Measurements from ENCODE around the gene GPRC5A. TPM values are rescaled to one million over a fixed set of nuclear protein-coding genes. Genes with fewer than 3 reads are reported as not detected.

GPRC5A gene
- total and polyA plus RNA-seq, 2 of the 13 experiments (the other 11 are each of a cell fraction or from before 2014, with no cell fraction given), result 0.27 to 3.0 TPM

GRCh38 chr12:12930633-12931219 is 39.4 kb downstream of the GPRC5A start (continued):
- TF ChIP-seq ZNF691 (CRISPR knock-in tag; IDR thresholded peaks at IDR 0.05; ENCODE audit: borderline replicate concordance, low read depth), result no peak

GRCh38 chr12:12933742-12934141 is 42.4 kb downstream of the GPRC5A start:
- WGBS (ENCODE audit: low lambda C conversion rate), result 90% methylated on average over 4 of the region's 4 CpGs
- Histone ChIP-seq H3K4me1 (ENCODE audit: insufficient read depth, low read length) (no peaks in the 10 kb centered on the region), H3K9ac (ENCODE audit: insufficient read depth, low read depth, low read length) (no peak overlapping the region), H3K27ac (ENCODE audit: extremely low read length, insufficient read depth, low read length) (no peak overlapping the region), H3K27me3 (ENCODE audit: control insufficient read depth in 1 of 2, insufficient read depth in 2 of 2, low read length in 2 of 2) (no peaks in the 10 kb centered on the region; a peak in 1 of 5 replicates), H2AFZ (ENCODE audit: low read length) (no peak overlapping the region), H3K4me3 (replicated peaks in 1 of 3; ENCODE audit: insufficient read depth in 1 of 3, low read depth in 2 of 3, low read length in 3 of 3) (no peak overlapping the region), H3K4me2 (ENCODE audit: low read depth, low read length) (no peak overlapping the region), H3K36me3 (replicated peaks in 1 of 2; ENCODE audit: control insufficient read depth in 1 of 2, insufficient read depth in 2 of 2, low read length in 2 of 2) (peaks cover 0 to 10% of the 10 kb centered on the region in 2 experiments; a peak in 2 of 5 replicates), H3K79me2 (ENCODE audit: insufficient read depth, low read length) (no peaks in the 10 kb centered on the region), H3K9me3 (ENCODE audit: low read length) (no peaks in the 10 kb centered on the region), H4K20me1 (ENCODE audit: insufficient read depth, low read length) (no peaks in the 10 kb centered on the region)
- in situ Hi-C loops (cut with HindIII; ENCODE audit: extremely low pct_ligation_motif_present, low pct_unique_long_range_greater_than_20kb), result no loop called here
- intact Hi-C loops (cut with micrococcal nuclease; ENCODE audit: unreplicated experiment), result no loop called here
- no TSS peak for BruUV-seq (replicated peaks)
- DNase-seq (ENCODE audit: low spot score) (no peak), FAIRE-seq (no peak), ATAC-seq (no peak)
- ChIA-PET POLR2A (no interaction called here), CTCF (ENCODE audit: low intra/inter-chr PET ratio, low total read pairs) (no interaction called here)
- TF ChIP-seq MED1 (CRISPR knock-in tag; IDR thresholded peaks at IDR 0.05), result no peak
- TF ChIP-seq ZNF784 (CRISPR knock-in tag; IDR thresholded peaks at IDR 0.05; ENCODE audit: borderline replicate concordance), result no peak
- TF ChIP-seq TEAD2 (CRISPR knock-in tag; IDR thresholded peaks at IDR 0.05), result no peak
- no peak for TF ChIP-seq ZNF776 (CRISPR knock-in tag; IDR thresholded peaks at IDR 0.05)
- TF ChIP-seq E2F5 (CRISPR knock-in tag; conservative IDR thresholded peaks at IDR 0.05), result no peak
- no peak for TF ChIP-seq ZNF614 (CRISPR knock-in tag; IDR thresholded peaks at IDR 0.05; ENCODE audit: borderline replicate concordance)
- TF ChIP-seq HOXA3 (CRISPR knock-in tag; IDR thresholded peaks at IDR 0.05), result no peak
- TF ChIP-seq REPIN1 (CRISPR knock-in tag; IDR thresholded peaks at IDR 0.05; ENCODE audit: borderline replicate concordance, low read depth), result no peak
- no peak for TF ChIP-seq FLYWCH1 (CRISPR knock-in tag; IDR thresholded peaks at IDR 0.05)
- TF ChIP-seq ZNF431 (CRISPR knock-in tag; IDR thresholded peaks at IDR 0.05; ENCODE audit: borderline replicate concordance, low read depth), result no peak
- TF ChIP-seq PRDM10 (CRISPR knock-in tag; IDR thresholded peaks at IDR 0.05; ENCODE audit: low read depth), result no peak
- TF ChIP-seq BORCS8-MEF2B (CRISPR knock-in tag; IDR thresholded peaks at IDR 0.05), result no peak
- no peak for TF ChIP-seq DBP (CRISPR knock-in tag; IDR thresholded peaks at IDR 0.05; ENCODE audit: not compliant biosample characterization)
- no peak for TF ChIP-seq MLX (CRISPR knock-in tag; IDR thresholded peaks at IDR 0.05)
